22Rv1 (cell line): ENCODE data around the gene IGF2BP2.
A peak's percentile ranks its signal among the peaks of the same experiment; 100 is the strongest.
"Not testable (repeated sequence)": the region's sequence is repeated elsewhere in the genome, so short reads cannot be mapped to it uniquely, and the experiment has no call there.

ENCODE experiments used
- H3K27ac ChIP-seq: fragments of 450-650 bp; 2 replicates; pipeline ENCODE4 v1.5.1; 2017
- CTCF ChIP-seq: fragments of 450-650 bp; IDR thresholded peaks from 2 replicates; pipeline ENCODE4 v1.5.1; 2017; ENCODE audit warnings: mild to moderate bottlenecking
- ZFX ChIP-seq: fragments of 450-650 bp; IDR thresholded peaks from 2 replicates; pipeline ENCODE4 v1.6.1; 2017; ENCODE audit warnings: antibody characterized with exemption, borderline replicate concordance

Gene IGF2BP2

GRCh38 chr3:185677146-185677829 lies 147.6 kb downstream of the IGF2BP2 start:
- peak; percentile 70 for TF ChIP-seq CTCF
- no peak for TF ChIP-seq ZFX

GRCh38 chr3:185667574-185667973 lies 157.3 kb downstream of the IGF2BP2 start:
- TF ChIP-seq ZFX (no peak), CTCF (no peak)
- no peak overlapping the region for H3K27ac ChIP-seq

More at GRCh38 chr3:185677146-185677829, 147.6 kb downstream of the IGF2BP2 start:
- H3K27ac ChIP-seq = no peak overlapping the region

DNA sequence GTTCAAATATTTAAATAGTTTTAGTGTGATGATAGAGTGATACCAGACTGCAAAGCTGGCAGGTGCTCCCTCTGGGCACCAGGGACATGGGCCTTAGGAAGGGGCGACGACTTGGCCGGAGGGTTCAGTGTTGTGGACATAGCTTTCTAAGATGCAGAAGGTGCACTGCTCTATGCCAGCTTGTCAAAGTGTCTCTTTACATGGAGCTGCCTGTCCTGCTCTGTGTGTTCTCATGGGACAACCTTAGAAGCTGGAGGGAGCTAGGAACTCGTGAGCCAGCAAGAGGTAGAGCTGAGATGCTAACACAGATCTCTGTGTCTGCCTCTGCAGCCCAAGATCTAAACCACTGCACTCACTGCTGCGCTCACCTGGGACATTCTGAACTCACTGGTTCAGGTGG lies 160.9 kb downstream of the IGF2BP2 start:
- TF ChIP-seq ZFX = no peak
- no peak for TF ChIP-seq CTCF
- H3K27ac ChIP-seq = no peak overlapping the region

GRCh38 chr3:185661772-185662171 lies 163.1 kb downstream of the IGF2BP2 start:
- TF ChIP-seq ZFX (no peak), CTCF (no peak)
- no peak overlapping the region for H3K27ac ChIP-seq

GRCh38 chr3:185661296-185661695 lies 163.5 kb downstream of the IGF2BP2 start:
- H3K27ac ChIP-seq = not testable (repeated sequence)

GRCh38 chr3:185659942-185660921 lies 164.6 kb downstream of the IGF2BP2 start:
- no peak overlapping the region for H3K27ac ChIP-seq

DNA sequence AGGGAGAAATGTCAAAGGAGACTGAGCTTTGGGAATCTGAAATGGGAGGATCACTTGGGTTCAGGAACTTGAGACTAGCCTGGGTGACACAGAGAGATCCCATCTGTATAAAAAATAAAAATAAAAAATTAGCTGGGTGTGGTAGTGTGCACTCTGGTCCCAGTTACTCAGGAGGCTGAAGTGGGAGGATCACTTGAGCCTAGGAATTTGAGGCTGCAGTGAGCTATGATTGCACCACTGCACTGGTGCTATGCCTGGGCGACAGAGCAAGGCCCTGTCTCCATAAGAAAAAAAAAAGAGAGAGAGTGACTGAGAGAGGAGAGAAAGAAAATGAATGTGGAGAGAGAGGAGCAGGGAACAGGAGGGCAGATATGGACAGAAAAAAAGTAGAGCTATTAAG lies 165.9 kb downstream of the IGF2BP2 start:
- TF ChIP-seq CTCF (no peak), ZFX (no peak)
- H3K27ac ChIP-seq = no peak overlapping the region

More at GRCh38 chr3:185659942-185660921, 164.6 kb downstream of the IGF2BP2 start:
- TF ChIP-seq ZFX (no peak), CTCF (peak; percentile 98)
